ENCODE results near the gene RXRA. TPM values are rescaled to one million over a fixed set of nuclear protein-coding genes. Genes with fewer than 3 reads are reported as not detected.

Gene RXRA
- polyA plus RNA-seq, 1 of the 3 experiments (the other 2 are of a cell fraction) = 7.6 TPM

GRCh38 chr9:134416385-134417015, 90.2 kb downstream of the RXRA start:
- CTCF ChIA-PET = interaction anchor here (1.2 to 2.5 kb wide), 3 partner anchors 39 to 245 kb away, joined by 3 to 9 read pairs (median 4); no protein-coding TSS in a partner anchor
- Histone ChIP-seq H4K20me1 (ENCODE audit: insufficient read depth) (peaks cover 10% of the 10 kb centered on the region), H2AFZ (ENCODE audit: low read depth) (no peak overlapping the region)

More at GRCh38 chr9:134416385-134417015, 90.2 kb downstream of the RXRA start:
- no peak for TF ChIP-seq SIN3A (IDR thresholded peaks at IDR 0.05; ENCODE audit: borderline replicate concordance, low read depth, low read length)
- no peak for TF ChIP-seq EZH2phosphoT487 (IDR thresholded peaks at IDR 0.05; ENCODE audit: borderline replicate concordance, low read depth)
- TF ChIP-seq NRF1 (IDR thresholded peaks at IDR 0.05; ENCODE audit: low read depth, low read length) = no peak
- TF ChIP-seq SMC3 (IDR thresholded peaks at IDR 0.05; ENCODE audit: low read depth, low read length) = no peak
- no peak for TF ChIP-seq CTCF (IDR thresholded peaks at IDR 0.05)
- TF ChIP-seq CHD2 (IDR thresholded peaks at IDR 0.05; ENCODE audit: low read length, partially characterized antibody) = no peak
- no peak for TF ChIP-seq TCF12 (IDR thresholded peaks at IDR 0.05)
- TF ChIP-seq USF2 (IDR thresholded peaks at IDR 0.05; ENCODE audit: borderline replicate concordance, low read depth, low read length) = no peak
- TF ChIP-seq TAF1 (IDR thresholded peaks at IDR 0.05; ENCODE audit: borderline replicate concordance, low read depth, low read length) = no peak
- no peak for TF ChIP-seq RAD21 (IDR thresholded peaks at IDR 0.05; ENCODE audit: low read length)
- TF ChIP-seq RCOR1 (IDR thresholded peaks at IDR 0.05; ENCODE audit: low read length) = no peak
- TF ChIP-seq REST (IDR thresholded peaks at IDR 0.05; ENCODE audit: low read depth, low read length) = no peak
- no peak for TF ChIP-seq NFIC (IDR thresholded peaks at IDR 0.05; ENCODE audit: borderline replicate concordance)
- TF ChIP-seq ZBTB33 (IDR thresholded peaks at IDR 0.05; ENCODE audit: borderline replicate concordance, low read depth) = no peak
- no peak for TF ChIP-seq GATA2 (CRISPR knock-in tag; IDR thresholded peaks at IDR 0.05)
- TF ChIP-seq POLR2AphosphoS5 (IDR thresholded peaks at IDR 0.05; ENCODE audit: low read depth, low read length) = no peak
- TF ChIP-seq FOSL2 (IDR thresholded peaks at IDR 0.05; ENCODE audit: borderline replicate concordance, low read depth) = no peak
- TF ChIP-seq RXRA (IDR thresholded peaks at IDR 0.05; ENCODE audit: borderline replicate concordance, low read depth) = no peak
- no peak for TF ChIP-seq EP300 (IDR thresholded peaks at IDR 0.05; ENCODE audit: borderline replicate concordance in 1 of 2, low read depth in 1 of 2, low read length in 1 of 2)
- no peak overlapping the region for H3K4me2 ChIP-seq
- WGBS (ENCODE audit: low lambda C conversion rate) = 98% methylated on average over 9 of the region's 19 CpGs
- peaks cover 23 to 27% of the 10 kb centered on the region in 2 experiments; a peak in 3 of 4 replicates for H3K4me1 ChIP-seq (ENCODE audit: control insufficient read depth in 1 of 2, insufficient read depth in 2 of 2, low read depth in 1 of 2, low read length in 1 of 2)
- DNase-seq = no peak
- no peaks in the 10 kb centered on the region for H3K27me3 ChIP-seq (ENCODE audit: insufficient read depth)
- H3K9me3 ChIP-seq = no peaks in the 10 kb centered on the region
- POLR2A ChIA-PET = no interaction called here
- no peaks in the 10 kb centered on the region for H3K79me2 ChIP-seq (ENCODE audit: insufficient read depth)
- no peaks in the 10 kb centered on the region for H3K9me2 ChIP-seq
- no peak overlapping the region for H3K4me3 ChIP-seq (ENCODE audit: low read depth in 2 of 2, low read length in 1 of 2)
- H3K36me3 ChIP-seq (replicated peaks in 1 of 2; ENCODE audit: control insufficient read depth in 1 of 2, insufficient read depth in 2 of 2, low read length in 1 of 2) = peaks cover 0 to 8% of the 10 kb centered on the region in 2 experiments
- no peak overlapping the region for H3K9ac ChIP-seq
- H3K27ac ChIP-seq (ENCODE audit: low read depth in 2 of 2, low read length in 1 of 2) = no peak overlapping the region; a peak in 1 of 4 replicates
- H3F3A ChIP-seq (replicated peaks; ENCODE audit: insufficient read depth) = peaks cover 4% of the 10 kb centered on the region
